ENCODE data around the gene PSME2. TPM values are rescaled to one million over a fixed set of nuclear protein-coding genes. Genes with fewer than 3 reads are reported as not detected.

The PSME2 gene
- polyA plus RNA-seq, 1 donor from 2014 or later = 73.3 TPM

DNA sequence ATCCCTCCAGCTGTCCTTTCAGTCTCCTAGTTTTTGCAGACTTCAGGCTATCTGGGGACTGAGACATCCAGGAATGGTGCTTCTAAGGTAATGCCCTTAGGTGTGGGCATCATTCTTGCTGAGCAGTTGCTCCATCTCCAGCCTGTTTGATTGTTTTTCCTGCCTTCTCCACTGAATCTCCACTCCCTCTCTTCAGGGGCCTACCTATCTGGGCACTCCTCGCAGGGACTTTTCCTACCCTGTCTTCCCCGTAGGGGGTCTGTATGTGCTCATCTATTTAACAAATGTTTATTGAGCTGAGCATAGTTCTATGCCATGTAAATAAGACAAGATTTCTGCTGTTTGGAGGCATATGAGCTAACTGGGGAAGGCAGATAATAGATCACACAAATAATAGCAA is 13.4 kb downstream of the PSME2 start:
- Histone ChIP-seq H3K4me2 (ENCODE audit: low read length) (no peak overlapping the region), H3K36me3 (ENCODE audit: insufficient read depth, low read length) (no peaks in the 10 kb centered on the region), H3K79me2 (replicated peaks; ENCODE audit: insufficient read depth, low read length) (no peaks in the 10 kb centered on the region), H3K27ac (ENCODE audit: low read length) (no peak overlapping the region), H3K27me3 (ENCODE audit: insufficient read depth, low read depth, low read length) (no peaks in the 10 kb centered on the region), H4K20me1 (ENCODE audit: insufficient read depth) (no peaks in the 10 kb centered on the region), H3K9me3 (ENCODE audit: low read length) (no peaks in the 10 kb centered on the region), H3K4me3 (ENCODE audit: low read length) (no peak overlapping the region), H3K9ac (ENCODE audit: low read length) (no peak overlapping the region), H3K9me2 (ENCODE audit: insufficient read depth, low read length) (no peaks in the 10 kb centered on the region), H2AFZ (ENCODE audit: low read depth, low read length) (no peak overlapping the region), H3F3A (ENCODE audit: insufficient read depth, low read length, poor library complexity, severe bottlenecking) (no peaks in the 10 kb centered on the region)
- TF ChIP-seq RAD21 (conservative IDR thresholded peaks at IDR 0.05) (no peak), POLR2AphosphoS5 (IDR thresholded peaks at IDR 0.05) (no peak), MXI1 (conservative IDR thresholded peaks at IDR 0.05; ENCODE audit: poor library complexity, severe bottlenecking) (no peak), TAF1 (IDR thresholded peaks at IDR 0.05; ENCODE audit: low read depth) (no peak), SMC3 (conservative IDR thresholded peaks at IDR 0.05; ENCODE audit: poor library complexity) (no peak), EP300 (conservative IDR thresholded peaks at IDR 0.05; ENCODE audit: poor library complexity, severe bottlenecking) (no peak), EZH2 (IDR thresholded peaks at IDR 0.05; ENCODE audit: borderline replicate concordance, insufficient read depth, low read length, poor library complexity, severe bottlenecking) (no peak)
- TF ChIP-seq, protein P1, sequence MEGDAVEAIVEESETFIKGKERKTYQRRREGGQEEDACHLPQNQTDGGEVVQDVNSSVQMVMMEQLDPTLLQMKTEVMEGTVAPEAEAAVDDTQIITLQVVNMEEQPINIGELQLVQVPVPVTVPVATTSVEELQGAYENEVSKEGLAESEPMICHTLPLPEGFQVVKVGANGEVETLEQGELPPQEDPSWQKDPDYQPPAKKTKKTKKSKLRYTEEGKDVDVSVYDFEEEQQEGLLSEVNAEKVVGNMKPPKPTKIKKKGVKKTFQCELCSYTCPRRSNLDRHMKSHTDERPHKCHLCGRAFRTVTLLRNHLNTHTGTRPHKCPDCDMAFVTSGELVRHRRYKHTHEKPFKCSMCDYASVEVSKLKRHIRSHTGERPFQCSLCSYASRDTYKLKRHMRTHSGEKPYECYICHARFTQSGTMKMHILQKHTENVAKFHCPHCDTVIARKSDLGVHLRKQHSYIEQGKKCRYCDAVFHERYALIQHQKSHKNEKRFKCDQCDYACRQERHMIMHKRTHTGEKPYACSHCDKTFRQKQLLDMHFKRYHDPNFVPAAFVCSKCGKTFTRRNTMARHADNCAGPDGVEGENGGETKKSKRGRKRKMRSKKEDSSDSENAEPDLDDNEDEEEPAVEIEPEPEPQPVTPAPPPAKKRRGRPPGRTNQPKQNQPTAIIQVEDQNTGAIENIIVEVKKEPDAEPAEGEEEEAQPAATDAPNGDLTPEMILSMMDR (IDR thresholded peaks at IDR 0.05; ENCODE audit: poor library complexity, severe bottlenecking) = no peak
- TF ChIP-seq, protein P2, sequence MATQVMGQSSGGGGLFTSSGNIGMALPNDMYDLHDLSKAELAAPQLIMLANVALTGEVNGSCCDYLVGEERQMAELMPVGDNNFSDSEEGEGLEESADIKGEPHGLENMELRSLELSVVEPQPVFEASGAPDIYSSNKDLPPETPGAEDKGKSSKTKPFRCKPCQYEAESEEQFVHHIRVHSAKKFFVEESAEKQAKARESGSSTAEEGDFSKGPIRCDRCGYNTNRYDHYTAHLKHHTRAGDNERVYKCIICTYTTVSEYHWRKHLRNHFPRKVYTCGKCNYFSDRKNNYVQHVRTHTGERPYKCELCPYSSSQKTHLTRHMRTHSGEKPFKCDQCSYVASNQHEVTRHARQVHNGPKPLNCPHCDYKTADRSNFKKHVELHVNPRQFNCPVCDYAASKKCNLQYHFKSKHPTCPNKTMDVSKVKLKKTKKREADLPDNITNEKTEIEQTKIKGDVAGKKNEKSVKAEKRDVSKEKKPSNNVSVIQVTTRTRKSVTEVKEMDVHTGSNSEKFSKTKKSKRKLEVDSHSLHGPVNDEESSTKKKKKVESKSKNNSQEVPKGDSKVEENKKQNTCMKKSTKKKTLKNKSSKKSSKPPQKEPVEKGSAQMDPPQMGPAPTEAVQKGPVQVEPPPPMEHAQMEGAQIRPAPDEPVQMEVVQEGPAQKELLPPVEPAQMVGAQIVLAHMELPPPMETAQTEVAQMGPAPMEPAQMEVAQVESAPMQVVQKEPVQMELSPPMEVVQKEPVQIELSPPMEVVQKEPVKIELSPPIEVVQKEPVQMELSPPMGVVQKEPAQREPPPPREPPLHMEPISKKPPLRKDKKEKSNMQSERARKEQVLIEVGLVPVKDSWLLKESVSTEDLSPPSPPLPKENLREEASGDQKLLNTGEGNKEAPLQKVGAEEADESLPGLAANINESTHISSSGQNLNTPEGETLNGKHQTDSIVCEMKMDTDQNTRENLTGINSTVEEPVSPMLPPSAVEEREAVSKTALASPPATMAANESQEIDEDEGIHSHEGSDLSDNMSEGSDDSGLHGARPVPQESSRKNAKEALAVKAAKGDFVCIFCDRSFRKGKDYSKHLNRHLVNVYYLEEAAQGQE (IDR thresholded peaks at IDR 0.05; ENCODE audit: borderline replicate concordance) = no peak

DNA sequence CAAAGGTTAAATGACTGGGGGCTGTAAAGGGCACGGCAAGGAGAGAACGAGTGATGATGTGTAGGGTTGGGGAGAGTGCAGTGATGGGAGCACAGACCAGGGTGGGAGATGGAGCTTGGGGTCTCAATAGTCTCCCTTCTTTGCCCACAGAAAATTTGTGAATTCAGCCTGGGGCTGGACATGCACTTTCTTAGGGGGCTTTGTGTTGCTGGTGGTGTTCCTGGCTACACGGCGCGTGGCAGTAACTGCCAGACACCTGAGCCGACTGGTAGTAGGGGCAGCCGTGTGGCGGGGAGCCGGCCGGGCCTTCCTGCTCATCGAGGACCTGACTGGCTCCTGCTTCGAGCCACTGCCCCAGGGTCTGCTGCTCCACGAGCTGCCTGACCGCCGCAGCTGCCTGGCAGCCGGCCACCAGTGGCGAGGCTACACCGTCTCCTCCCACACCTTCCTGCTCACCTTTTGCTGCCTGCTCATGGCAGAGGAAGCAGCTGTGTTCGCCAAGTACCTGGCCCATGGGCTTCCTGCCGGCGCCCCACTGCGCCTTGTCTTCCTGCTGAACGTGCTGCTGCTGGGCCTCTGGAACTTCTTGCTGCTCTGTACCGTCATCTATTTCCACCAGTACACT is 14.2 kb downstream of the PSME2 start:
- Histone ChIP-seq H3K27ac (ENCODE audit: low read length) (no peak overlapping the region), H3K9me2 (ENCODE audit: insufficient read depth, low read length) (no peaks in the 10 kb centered on the region), H3K4me2 (ENCODE audit: low read length) (no peak overlapping the region), H2AFZ (ENCODE audit: low read depth, low read length) (no peak overlapping the region), H3K79me2 (replicated peaks; ENCODE audit: insufficient read depth, low read length) (no peaks in the 10 kb centered on the region), H3K4me3 (ENCODE audit: low read length) (no peak overlapping the region), H4K20me1 (ENCODE audit: insufficient read depth) (no peaks in the 10 kb centered on the region), H3F3A (ENCODE audit: insufficient read depth, low read length, poor library complexity, severe bottlenecking) (no peaks in the 10 kb centered on the region), H3K27me3 (ENCODE audit: insufficient read depth, low read depth, low read length) (no peaks in the 10 kb centered on the region), H3K36me3 (ENCODE audit: insufficient read depth, low read length) (no peaks in the 10 kb centered on the region), H3K9ac (ENCODE audit: low read length) (no peak overlapping the region), H3K9me3 (ENCODE audit: low read length) (no peaks in the 10 kb centered on the region)
- no peak for TF ChIP-seq TAF1 (IDR thresholded peaks at IDR 0.05; ENCODE audit: low read depth)
- TF ChIP-seq MXI1 (conservative IDR thresholded peaks at IDR 0.05; ENCODE audit: poor library complexity, severe bottlenecking) = no peak

Data from neural cell (in vitro differentiated cells).